ENCODE measurements around the gene ELL2.

Gene ELL2

GRCh38 chr5:95881833-95882232 lies 79.8 kb downstream of the ELL2 start:
- DNase-seq (ENCODE audit: low read depth): no peak
- no peak overlapping the region for H3K4me3 ChIP-seq (ENCODE audit: low read depth, low read length)
- TF ChIP-seq CTCF (IDR thresholded peaks at IDR 0.05; ENCODE audit: low read depth, low read length): no peak
- TF ChIP-seq MAX (IDR thresholded peaks at IDR 0.05; ENCODE audit: low read depth, low read length): no peak
- no peak for TF ChIP-seq MYC (IDR thresholded peaks at IDR 0.05; ENCODE audit: low read depth, low read length)

- no peak for DNase-seq (ENCODE audit: low read depth)
- no peak overlapping the region for H3K4me3 ChIP-seq (ENCODE audit: low read depth, low read length)
- no peak for TF ChIP-seq MYC (IDR thresholded peaks at IDR 0.05; ENCODE audit: low read depth, low read length)
- TF ChIP-seq MAX (IDR thresholded peaks at IDR 0.05; ENCODE audit: low read depth, low read length): no peak
- TF ChIP-seq CTCF (IDR thresholded peaks at IDR 0.05; ENCODE audit: low read depth, low read length): no peak
- no peak for TF ChIP-seq POLR2A (IDR thresholded peaks at IDR 0.05; ENCODE audit: extremely low read depth, insufficient read length)
Observed at GRCh38 chr5:95880081-95880926, 81.3 kb downstream of the ELL2 start.

- TF ChIP-seq MYC (IDR thresholded peaks at IDR 0.05; ENCODE audit: low read depth, low read length): no peak
- no peak for TF ChIP-seq CTCF (IDR thresholded peaks at IDR 0.05; ENCODE audit: low read depth, low read length)
- no peak for TF ChIP-seq MAX (IDR thresholded peaks at IDR 0.05; ENCODE audit: low read depth, low read length)
- no peak for TF ChIP-seq POLR2A (IDR thresholded peaks at IDR 0.05; ENCODE audit: extremely low read depth, insufficient read length)
- H3K4me3 ChIP-seq (ENCODE audit: low read depth, low read length): no peak overlapping the region
- no peak for DNase-seq (ENCODE audit: low read depth)
Observed at GRCh38 chr5:95879661-95880060, 82.0 kb downstream of the ELL2 start.

- no peak for DNase-seq (ENCODE audit: low read depth)
- H3K4me3 ChIP-seq (ENCODE audit: low read depth, low read length): no peak overlapping the region
- TF ChIP-seq MAX (IDR thresholded peaks at IDR 0.05; ENCODE audit: low read depth, low read length) (no peak), CTCF (IDR thresholded peaks at IDR 0.05; ENCODE audit: low read depth, low read length) (no peak), MYC (IDR thresholded peaks at IDR 0.05; ENCODE audit: low read depth, low read length) (no peak)
Observed at GRCh38 chr5:95878417-95879323, 83.0 kb downstream of the ELL2 start.

- no peak for TF ChIP-seq POLR2A (IDR thresholded peaks at IDR 0.05; ENCODE audit: extremely low read depth, insufficient read length)
- TF ChIP-seq CTCF (IDR thresholded peaks at IDR 0.05; ENCODE audit: low read depth, low read length): no peak
- no peak for TF ChIP-seq MAX (IDR thresholded peaks at IDR 0.05; ENCODE audit: low read depth, low read length)
- TF ChIP-seq MYC (IDR thresholded peaks at IDR 0.05; ENCODE audit: low read depth, low read length): no peak
- H3K4me3 ChIP-seq (ENCODE audit: low read depth, low read length): no peak overlapping the region
- DNase-seq (ENCODE audit: low read depth): no peak
Observed at GRCh38 chr5:95876782-95877181, 84.9 kb downstream of the ELL2 start.

Data from NB4 (cell line).